Smooth muscle cell of the pulmonary artery (primary cell): ENCODE measurements around the gene SF1. TPM values are rescaled to one million over a fixed set of nuclear protein-coding genes. Genes with fewer than 3 reads are reported as not detected.

Experiments
- total RNA-seq: library from RNA; depleted of rRNA; stranded (reverse); fragments of >200 nt; gene quantifications from 2 replicates; pipeline ENCODE4 v1.2.3, GENCODE V29; 2014

SF1 gene, protein sequence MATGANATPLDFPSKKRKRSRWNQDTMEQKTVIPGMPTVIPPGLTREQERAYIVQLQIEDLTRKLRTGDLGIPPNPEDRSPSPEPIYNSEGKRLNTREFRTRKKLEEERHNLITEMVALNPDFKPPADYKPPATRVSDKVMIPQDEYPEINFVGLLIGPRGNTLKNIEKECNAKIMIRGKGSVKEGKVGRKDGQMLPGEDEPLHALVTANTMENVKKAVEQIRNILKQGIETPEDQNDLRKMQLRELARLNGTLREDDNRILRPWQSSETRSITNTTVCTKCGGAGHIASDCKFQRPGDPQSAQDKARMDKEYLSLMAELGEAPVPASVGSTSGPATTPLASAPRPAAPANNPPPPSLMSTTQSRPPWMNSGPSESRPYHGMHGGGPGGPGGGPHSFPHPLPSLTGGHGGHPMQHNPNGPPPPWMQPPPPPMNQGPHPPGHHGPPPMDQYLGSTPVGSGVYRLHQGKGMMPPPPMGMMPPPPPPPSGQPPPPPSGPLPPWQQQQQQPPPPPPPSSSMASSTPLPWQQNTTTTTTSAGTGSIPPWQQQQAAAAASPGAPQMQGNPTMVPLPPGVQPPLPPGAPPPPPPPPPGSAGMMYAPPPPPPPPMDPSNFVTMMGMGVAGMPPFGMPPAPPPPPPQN
- 79.8 and 91.2 TPM in 2 replicates for total RNA-seq

DNA sequence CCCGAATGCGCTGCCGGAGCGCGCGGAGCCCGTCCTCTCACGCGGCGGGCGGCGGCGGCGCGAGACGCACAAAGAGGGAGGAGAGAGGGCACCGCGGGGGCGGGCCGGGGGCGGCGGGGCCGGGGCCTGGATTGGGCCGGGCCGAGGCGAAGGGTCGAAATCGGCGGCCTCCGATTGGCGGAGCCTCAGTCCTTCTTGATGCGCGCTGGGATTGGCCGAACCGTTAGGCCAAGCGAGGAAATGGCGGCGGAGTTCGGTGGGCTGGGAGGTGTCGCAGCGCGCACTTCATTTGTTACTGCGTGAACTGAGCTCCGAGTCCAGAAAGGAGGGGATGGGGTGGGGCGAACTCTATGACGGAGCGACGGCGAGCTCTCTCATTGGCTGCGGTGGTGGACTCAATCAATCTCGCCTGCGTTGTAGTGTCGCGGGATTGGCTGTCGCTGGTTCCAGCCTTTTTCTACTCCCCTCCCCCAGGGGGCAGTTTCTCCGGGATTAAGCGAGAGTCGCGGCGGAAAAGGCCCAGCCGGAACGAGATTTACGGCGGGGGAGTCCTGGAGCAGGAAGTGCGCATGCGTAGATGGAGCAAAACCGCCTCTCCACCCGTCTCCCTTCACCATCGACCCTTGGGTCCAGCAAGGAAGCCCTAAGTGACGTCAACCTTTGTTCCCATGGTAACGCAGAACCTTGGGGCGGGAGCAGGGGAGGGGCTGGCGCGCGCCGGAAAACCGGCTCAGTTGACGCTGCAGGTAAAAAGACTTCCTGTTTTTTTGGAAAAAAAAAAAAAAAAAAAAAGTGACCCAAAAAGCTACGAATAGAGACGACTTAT is at the start of gene SF1:
Gene SF1 (minus strand): TSS at position 70 of the 826 bp plus-strand sequence. CDS start 150 bp downstream, outside the sequence.

DNA sequence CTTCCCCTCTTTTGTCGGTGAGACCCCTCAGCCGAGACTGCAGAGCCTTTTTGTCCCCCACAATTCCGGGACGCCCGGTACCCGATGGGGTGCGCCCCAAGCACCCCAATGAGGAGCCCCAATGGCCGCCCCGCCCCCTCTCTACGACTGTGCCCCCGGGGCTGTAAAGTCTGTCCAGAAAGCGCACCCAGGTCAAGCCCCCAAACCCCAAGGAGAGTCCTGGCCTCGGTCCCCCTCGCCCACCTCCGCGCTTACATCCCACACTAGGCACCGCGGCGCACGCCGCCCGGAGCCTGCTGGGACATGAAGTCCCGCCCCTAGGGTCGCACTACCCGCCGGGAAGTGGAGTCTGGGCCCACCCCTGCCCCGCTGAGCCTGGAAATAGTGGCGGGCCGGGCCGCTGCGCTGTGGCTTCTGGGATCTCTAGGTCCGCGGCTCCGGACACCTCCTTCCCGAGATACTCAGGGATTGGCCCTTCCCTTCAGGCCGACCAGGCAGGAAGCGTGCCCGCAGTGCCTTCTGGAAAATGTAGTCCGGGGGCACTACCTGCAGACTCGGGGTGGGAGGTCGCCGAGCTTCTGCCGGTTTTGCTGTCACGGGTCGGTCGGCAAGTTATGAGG is 32.0 kb upstream of the SF1 start, which contains the start of gene MEN1:
Gene MEN1 (minus strand): TSS at position 281 of the 620 bp plus-strand sequence. CDS start 442 bp downstream, outside the sequence.

DNA sequence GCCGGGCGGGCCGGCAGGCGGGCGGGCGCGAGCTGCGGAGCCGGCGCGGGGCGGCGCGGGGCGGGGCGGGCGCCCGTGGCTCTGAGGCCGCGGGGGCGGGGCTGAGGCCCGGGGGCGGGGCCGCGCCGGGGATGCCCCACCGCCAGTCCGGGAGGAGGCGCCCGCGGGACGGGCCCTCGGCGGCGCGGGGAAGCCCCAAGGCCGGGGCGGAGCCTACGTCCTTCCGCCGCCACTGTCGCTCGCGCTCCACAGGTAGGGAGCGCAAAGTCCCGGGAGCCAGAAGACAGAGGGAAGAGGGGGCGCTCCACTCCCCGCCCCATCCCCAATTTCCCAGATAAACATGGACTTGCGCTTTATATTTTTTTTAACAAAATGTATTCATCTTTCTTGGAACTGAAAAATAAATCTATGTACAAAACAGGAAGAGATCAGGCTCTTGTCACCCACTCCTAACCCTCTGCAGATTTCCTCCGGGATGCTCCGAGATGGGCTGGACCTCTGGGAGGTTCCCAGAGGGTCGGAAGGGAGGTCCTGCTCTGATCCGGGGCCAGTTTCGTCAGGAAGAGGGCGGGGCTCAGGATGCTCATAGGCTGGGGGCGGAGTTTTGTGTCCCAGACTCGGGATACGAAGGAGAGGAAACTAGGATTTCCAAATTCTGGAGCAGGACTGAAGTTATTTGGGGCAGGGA is 25.0 kb upstream of the SF1 start, which contains the start of gene MAP4K2:
Gene MAP4K2 (minus strand): TSS at position 57 of the 688 bp plus-strand sequence. CDS start 65 bp downstream, outside the sequence.

DNA sequence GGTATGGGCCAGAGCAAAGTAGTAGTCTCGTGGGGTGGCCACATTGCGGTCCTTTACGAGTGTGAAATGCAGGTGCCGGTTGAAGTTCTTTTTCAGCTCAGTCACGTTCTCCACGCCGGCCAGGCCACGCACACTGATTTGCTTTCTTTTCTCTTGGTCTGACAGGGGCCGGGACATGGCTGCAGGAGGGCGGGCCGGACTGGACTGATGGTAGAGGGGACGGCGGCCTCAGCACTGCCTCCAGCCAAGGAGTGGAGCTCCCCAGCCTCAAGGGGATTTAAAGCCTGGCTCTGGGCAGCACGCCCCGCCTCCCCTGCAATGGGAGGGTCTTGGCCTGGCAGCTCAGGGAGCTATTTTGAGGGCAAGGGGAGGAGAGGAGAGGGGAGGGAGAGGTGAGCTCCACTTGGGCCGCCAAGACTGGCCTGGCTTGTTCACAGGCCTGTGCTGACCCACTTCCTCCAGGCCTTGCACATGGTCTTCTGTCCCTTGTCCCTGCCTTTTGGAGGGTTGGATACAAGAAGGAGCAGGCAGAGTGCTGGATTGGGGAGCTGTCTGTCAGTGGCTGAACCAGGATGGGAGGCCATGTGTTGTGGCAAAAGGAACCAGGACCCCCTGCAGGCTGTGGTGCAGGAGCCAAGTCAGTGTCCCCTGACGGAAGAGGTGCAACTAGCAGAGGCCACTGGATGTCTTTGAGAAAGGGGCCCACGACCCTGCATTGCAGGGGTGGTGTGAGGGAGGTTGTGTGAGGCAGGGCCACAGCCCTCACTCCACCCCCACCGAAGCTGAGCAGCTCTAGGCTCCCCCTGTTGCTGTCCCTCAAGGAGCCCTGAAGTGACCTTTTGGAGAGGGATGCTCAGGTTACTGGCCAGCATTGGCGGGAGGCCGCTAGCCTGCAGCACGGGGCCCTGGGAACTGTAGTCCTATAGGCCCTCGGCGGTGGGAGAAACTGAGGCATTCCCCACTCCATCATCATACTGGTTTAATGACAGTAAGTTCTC is 18.3 kb downstream of the SF1 start, which contains the start of gene PYGM:
Gene PYGM (minus strand): TSS at position 253 of the 998 bp plus-strand sequence. CDS start 76 bp downstream, at position 177.

DNA sequence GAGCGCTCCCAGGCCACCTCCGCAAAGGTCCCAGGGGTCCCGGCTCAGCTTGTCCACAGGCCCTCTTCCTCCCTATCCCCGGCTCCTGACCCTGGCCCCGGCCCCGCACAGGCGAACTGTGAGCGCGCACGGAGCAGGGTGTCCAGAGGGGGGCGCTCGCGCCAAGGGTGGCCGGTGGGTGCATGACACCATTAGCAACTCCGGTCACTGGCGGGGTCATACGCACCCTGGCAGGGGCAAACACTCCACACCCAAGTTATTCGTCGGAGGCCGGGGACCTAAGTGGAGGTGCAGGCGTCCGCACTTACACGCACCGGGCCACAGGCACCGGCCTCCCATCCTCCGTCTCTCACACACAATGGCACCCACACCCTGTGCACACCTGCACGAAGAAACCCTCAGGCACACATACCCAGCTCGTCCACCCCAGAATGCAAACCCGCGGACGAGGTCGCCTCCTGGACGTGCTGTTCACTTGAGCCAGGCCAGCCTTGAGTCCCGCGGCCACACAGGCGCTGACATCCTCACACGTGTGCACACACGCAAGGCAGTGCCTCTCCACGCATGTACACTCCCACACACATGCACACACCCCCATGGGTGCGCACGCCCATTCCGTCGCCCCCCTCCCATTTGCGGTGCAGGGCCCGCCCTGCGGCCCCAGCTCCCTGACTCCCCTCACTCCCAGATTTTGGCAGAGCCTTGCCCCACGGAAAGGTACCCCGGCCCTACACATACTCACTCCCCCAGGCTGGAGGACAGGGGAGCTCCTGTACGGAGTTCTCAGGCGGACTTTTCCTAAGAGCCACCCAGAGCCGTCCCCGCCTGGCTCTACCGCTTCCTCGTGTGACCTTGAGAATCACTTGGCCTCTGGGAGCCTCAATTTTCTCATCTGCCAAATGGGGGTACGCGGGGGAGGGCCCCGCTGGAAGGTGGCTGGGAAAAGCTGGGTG is 34.5 kb downstream of the SF1 start, which contains the start of gene RASGRP2:
Gene RASGRP2 (minus strand): TSS at position 552 of the 953 bp plus-strand sequence. CDS start 1,276 bp downstream, outside the sequence.

DNA sequence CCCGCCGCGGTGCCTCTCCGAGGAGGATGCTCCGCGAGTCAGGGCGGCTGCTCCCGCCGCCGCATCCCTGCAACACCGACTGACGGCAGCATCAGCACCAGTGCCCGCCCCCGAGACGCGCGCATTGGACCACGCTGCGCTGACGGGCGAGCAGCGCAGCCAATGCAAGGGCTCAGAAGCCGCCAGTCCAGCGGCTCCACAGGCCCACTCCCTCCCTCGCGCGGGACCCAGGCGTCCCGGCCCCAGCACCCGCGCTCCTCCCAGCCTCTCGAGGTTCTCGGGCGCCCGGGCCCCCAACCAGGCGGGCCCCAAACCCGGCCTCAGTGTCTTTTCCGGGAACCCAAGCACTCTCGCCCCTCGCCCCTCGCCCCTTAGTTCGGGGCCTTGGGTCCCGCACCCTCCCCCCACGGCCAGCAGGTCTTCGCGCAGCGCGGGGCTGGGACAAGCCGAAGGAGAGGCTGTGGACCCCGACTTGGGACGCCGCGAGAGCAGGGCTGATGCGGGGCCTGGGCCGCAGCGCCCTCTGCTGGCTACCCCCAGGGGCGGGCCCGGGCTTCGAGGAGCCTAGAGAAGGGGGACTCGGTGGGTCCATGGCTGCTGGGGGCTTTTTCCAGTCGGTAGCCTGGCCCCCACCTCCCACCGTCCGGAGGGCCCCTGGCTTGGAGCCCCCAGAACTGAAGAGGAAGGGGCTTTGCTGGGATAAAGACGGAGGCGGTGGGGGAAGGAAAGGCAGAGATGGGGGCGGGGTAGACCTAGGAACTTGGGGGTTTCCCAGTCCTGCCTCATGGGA is 55.0 kb downstream of the SF1 start, which contains the start of gene NRXN2:
Gene NRXN2 (minus strand): TSS at position 81 of the 790 bp plus-strand sequence. CDS start 9,498 bp downstream, outside the sequence.

Other genes starting within 250 kb of the SF1 start
- gene SLC22A11, start 222.6 kb downstream of the SF1 start, total RNA-seq = not detected in 2 replicates
- not detected in 2 replicates for gene SLC22A12, start 187.3 kb downstream of the SF1 start, total RNA-seq
- gene NRXN2, start 55.3 kb downstream of the SF1 start, total RNA-seq = 8.0 and 92.7 TPM in 2 replicates
- gene RASGRP2, start 34.4 kb downstream of the SF1 start, total RNA-seq = 0.26 and 0.50 TPM in 2 replicates
- 6.0 and 8.8 TPM in 2 replicates for gene PYGM, start 18.6 kb downstream of the SF1 start, total RNA-seq
- 12.9 and 13.9 TPM in 2 replicates for gene MAP4K2, start 24.7 kb upstream of the SF1 start, total RNA-seq
- gene MEN1, start 32.0 kb upstream of the SF1 start, total RNA-seq = 24.4 and 31.0 TPM in 2 replicates
- gene CDC42BPG, start 66.1 kb upstream of the SF1 start, total RNA-seq = 0.07 and 0.13 TPM in 2 replicates
- gene EHD1, start 100.1 kb upstream of the SF1 start, total RNA-seq = 121 and 124 TPM in 2 replicates
- 11.0 and 14.9 TPM in 2 replicates for gene ATG2A, start 138.7 kb upstream of the SF1 start, total RNA-seq
- 19.4 and 28.1 TPM in 2 replicates for gene PPP2R5B, start 146.1 kb upstream of the SF1 start, total RNA-seq
- not detected in 2 replicates for gene GPHA2, start 157.4 kb upstream of the SF1 start, total RNA-seq
- gene MAJIN, start 193.6 kb upstream of the SF1 start, total RNA-seq = not detected in 2 replicates
- 0.13 and 0.50 TPM in 2 replicates for gene BATF2, start 218.4 kb upstream of the SF1 start, total RNA-seq
- gene ARL2, start 235.6 kb upstream of the SF1 start, total RNA-seq = 103 and 116 TPM in 2 replicates
- gene SNX15, start 248.9 kb upstream of the SF1 start, total RNA-seq = 10.2 and 10.3 TPM in 2 replicates